RWPE2 (cell line): ENCODE data around the gene MYO10.
A peak's percentile ranks its signal among the peaks of the same experiment; 100 is the strongest.

Source experiments
- ATAC-seq: fragments of 200-7000 bp; cut with Tn5 transposase; 3 replicates; pipeline ENCODE4 v1.9.1; 2021; ENCODE audit warnings: low read depth
- DNase-seq: peaks from one replicate; pipeline ENCODE4 v3.0.0-alpha.2; 2020; ENCODE audit warnings: low spot score
- H3K27ac ChIP-seq: fragments of 450-650 bp; 2 replicates; pipeline ENCODE4 v1.5.1; 2017; ENCODE audit warnings: mild to moderate bottlenecking; ENCODE audit not compliant: poor library complexity, severe bottlenecking
- H3K27me3 ChIP-seq: fragments of 250-450 bp; sonication (Bioruptor Pico); 2 replicates; pipeline ENCODE4 v1.5.1; 2021; ENCODE audit warnings: mild to moderate bottlenecking, moderate library complexity; ENCODE audit not compliant: insufficient read depth, poor library complexity, severe bottlenecking
- H3K36me3 ChIP-seq: fragments of 250-450 bp; sonication (Bioruptor Pico); 2 replicates; pipeline ENCODE4 v1.5.1; 2020; ENCODE audit warnings: low read depth, mild to moderate bottlenecking, moderate library complexity
- H3K4me1 ChIP-seq: fragments of 250-450 bp; sonication (Bioruptor Pico); 2 replicates; pipeline ENCODE4 v1.5.1; 2021; ENCODE audit warnings: mild to moderate bottlenecking, moderate library complexity; ENCODE audit not compliant: insufficient read depth, poor library complexity, severe bottlenecking
- H3K4me3 ChIP-seq: fragments of 250-450 bp; sonication (Bioruptor Pico); 2 replicates; pipeline ENCODE4 v1.5.1; 2021; ENCODE audit warnings: mild to moderate bottlenecking, moderate library complexity; ENCODE audit not compliant: severe bottlenecking
- H3K9me3 ChIP-seq: fragments of 250-450 bp; sonication (Bioruptor Pico); 2 replicates; pipeline ENCODE4 v1.5.1; 2021; ENCODE audit warnings: mild to moderate bottlenecking, moderate library complexity; ENCODE audit not compliant: severe bottlenecking
- CTCF ChIP-seq: fragments of 450-650 bp; IDR thresholded peaks from one replicate; pipeline ENCODE4 v1.5.1; 2017; ENCODE audit warnings: mild to moderate bottlenecking, moderate library complexity; ENCODE audit not compliant: poor library complexity, severe bottlenecking

MYO10 gene

GRCh38 chr5:16625096-16625495 is 311.0 kb downstream of the MYO10 start:
- H3K27ac ChIP-seq, result no peak overlapping the region
- no peaks in the 10 kb centered on the region for H3K36me3 ChIP-seq
- H3K27me3 ChIP-seq, result peaks cover 16% of the 10 kb centered on the region
- ATAC-seq, result no peak
- H3K4me3 ChIP-seq, result no peak overlapping the region
- H3K4me1 ChIP-seq, result no peaks in the 10 kb centered on the region
- no peaks in the 10 kb centered on the region for H3K9me3 ChIP-seq
- TF ChIP-seq CTCF, result no peak
- DNase-seq, result no peak

GRCh38 chr5:16619136-16619535 is 317.0 kb downstream of the MYO10 start:
- H3K27ac ChIP-seq, result no peak overlapping the region
- ATAC-seq, result no peak
- no peaks in the 10 kb centered on the region for H3K4me1 ChIP-seq
- TF ChIP-seq CTCF, result no peak
- no peak overlapping the region for H3K4me3 ChIP-seq
- no peaks in the 10 kb centered on the region for H3K9me3 ChIP-seq
- no peaks in the 10 kb centered on the region for H3K36me3 ChIP-seq
- no peaks in the 10 kb centered on the region for H3K27me3 ChIP-seq
- no peak for DNase-seq

- Histone ChIP-seq H3K27me3 (no peaks in the 10 kb centered on the region), H3K4me1 (no peaks in the 10 kb centered on the region), H3K4me3 (no peak overlapping the region), H3K27ac (no peak overlapping the region), H3K9me3 (no peaks in the 10 kb centered on the region), H3K36me3 (no peaks in the 10 kb centered on the region)
- no peak for ATAC-seq
- no peak for TF ChIP-seq CTCF
- DNase-seq, result no peak
Observed at GRCh38 chr5:16618138-16618897, 317.8 kb downstream of the MYO10 start.

GRCh38 chr5:16617274-16617968 is 318.7 kb downstream of the MYO10 start:
- Histone ChIP-seq H3K27me3 (no peaks in the 10 kb centered on the region), H3K9me3 (no peaks in the 10 kb centered on the region), H3K4me3 (peak overlapping the region; percentile 61), H3K4me1 (no peaks in the 10 kb centered on the region), H3K27ac (no peak overlapping the region), H3K36me3 (no peaks in the 10 kb centered on the region)
- no peak for ATAC-seq
- no peak for TF ChIP-seq CTCF
- DNase-seq, result no peak
